HG03025 (cell line): ENCODE results near the gene TNFRSF8.

Experiments
- ATAC-seq: cut with Tn5 transposase; IDR thresholded peaks from one replicate; pipeline ENCODE4 v1.9.1; 2021; ENCODE audit warnings: mild to moderate bottlenecking, moderate library complexity; ENCODE audit not compliant: unreplicated experiment, low FRiP score

The TNFRSF8 gene

GRCh38 chr1:12170263-12170671, 107.2 kb downstream of the TNFRSF8 start:
- no peak for ATAC-seq

- ATAC-seq = no peak
Observed at GRCh38 chr1:12171206-12172041, 108.3 kb downstream of the TNFRSF8 start.

- no peak for ATAC-seq
Observed at GRCh38 chr1:12172042-12172851, 109.1 kb downstream of the TNFRSF8 start.

GRCh38 chr1:12173041-12173509, 110.0 kb downstream of the TNFRSF8 start:
- no peak for ATAC-seq

GRCh38 chr1:12173631-12174121, 110.6 kb downstream of the TNFRSF8 start:
- no peak for ATAC-seq

GRCh38 chr1:12174924-12175810, 112.1 kb downstream of the TNFRSF8 start:
- no peak for ATAC-seq

GRCh38 chr1:12176298-12177118, 113.4 kb downstream of the TNFRSF8 start:
- ATAC-seq = no peak

GRCh38 chr1:12177156-12177998, 114.3 kb downstream of the TNFRSF8 start:
- ATAC-seq = no peak

GRCh38 chr1:12177999-12178441, 114.9 kb downstream of the TNFRSF8 start:
- ATAC-seq = no peak

- ATAC-seq = no peak
Observed at GRCh38 chr1:12178511-12178910, 115.4 kb downstream of the TNFRSF8 start.

GRCh38 chr1:12179111-12179519, 116.0 kb downstream of the TNFRSF8 start:
- no peak for ATAC-seq

- no peak for ATAC-seq
Observed at GRCh38 chr1:12179676-12180075, 116.6 kb downstream of the TNFRSF8 start.

GRCh38 chr1:12180315-12180714, 117.2 kb downstream of the TNFRSF8 start:
- ATAC-seq = no peak

GRCh38 chr1:12180903-12181302, 117.8 kb downstream of the TNFRSF8 start:
- no peak for ATAC-seq

GRCh38 chr1:12181568-12181967, 118.5 kb downstream of the TNFRSF8 start:
- no peak for ATAC-seq

- ATAC-seq = no peak
Observed at GRCh38 chr1:12182410-12182984, 119.4 kb downstream of the TNFRSF8 start.

- ATAC-seq = no peak
Observed at GRCh38 chr1:12183095-12183794, 120.1 kb downstream of the TNFRSF8 start.
